Neural cell (in vitro differentiated cells): Measurements from ENCODE around the gene FAM124B. TPM values are rescaled to one million over a fixed set of nuclear protein-coding genes. Genes with fewer than 3 reads are reported as not detected.

Experiments
- H2AFZ ChIP-seq: fragments of 200-600, 300-800 bp; sonication (generic), shearing (Covaris generic); 2 replicates; pipeline ENCODE4 v1.6.0; 2014; ENCODE audit warnings: low read depth, mild to moderate bottlenecking, antibody characterized with exemption, low read length, moderate library complexity
- H3F3A ChIP-seq: fragments of 200-600 bp; shearing (Covaris generic); 2 replicates; pipeline ENCODE4 v1.6.1; 2016; ENCODE audit warnings: mild to moderate bottlenecking, moderate library complexity, mixed read lengths, antibody characterized with exemption, low read length; ENCODE audit not compliant: insufficient read depth, poor library complexity, severe bottlenecking
- H3K27ac ChIP-seq: fragments of 200-600, 300-800 bp; sonication (generic), shearing (Covaris generic); 2 replicates; pipeline ENCODE4 v1.5.1; 2014; ENCODE audit warnings: mild to moderate bottlenecking, low read length, moderate library complexity
- H3K27me3 ChIP-seq: fragments of 300-800, 200-600 bp; sonication (generic), shearing (Covaris generic); 2 replicates; pipeline ENCODE4 v1.6.0; 2014; ENCODE audit warnings: mild to moderate bottlenecking, low read depth, low read length, moderate library complexity; ENCODE audit not compliant: insufficient read depth
- H3K36me3 ChIP-seq: fragments of 300-800, 200-600 bp; sonication (generic), shearing (Covaris generic); 2 replicates; pipeline ENCODE4 v1.5.1; 2014; ENCODE audit warnings: mild to moderate bottlenecking, antibody characterized with exemption, low read length, moderate library complexity; ENCODE audit not compliant: insufficient read depth
- H3K4me2 ChIP-seq: fragments of 300-800, 200-600 bp; sonication (generic), shearing (Covaris generic); 2 replicates; pipeline ENCODE4 v1.6.0; 2014; ENCODE audit warnings: mild to moderate bottlenecking, low read length
- H3K4me3 ChIP-seq: fragments of 300-800, 200-600 bp; sonication (generic), shearing (Covaris generic); 2 replicates; pipeline ENCODE4 v1.5.1; 2014; ENCODE audit warnings: mild to moderate bottlenecking, low read length, moderate library complexity
- H3K79me2 ChIP-seq: fragments of 200-600 bp; shearing (Covaris generic); replicated peaks from 2 replicates; pipeline ENCODE4 v1.6.0; 2014; ENCODE audit warnings: mild to moderate bottlenecking, low read length, moderate library complexity; ENCODE audit not compliant: insufficient read depth
- H3K9ac ChIP-seq: fragments of 300-800, 200-600 bp; sonication (generic), shearing (Covaris generic); 2 replicates; pipeline ENCODE4 v1.6.1; 2016; ENCODE audit warnings: mild to moderate bottlenecking, low read length, mixed read lengths
- H3K9me2 ChIP-seq: fragments of 200-600 bp; shearing (Covaris generic); 2 replicates; pipeline ENCODE4 v1.6.1; 2016; ENCODE audit warnings: mild to moderate bottlenecking, low read length, mixed read lengths; ENCODE audit not compliant: insufficient read depth
- H3K9me3 ChIP-seq: fragments of 200-600, 300-800 bp; sonication (generic), shearing (Covaris generic); 2 replicates; pipeline ENCODE4 v1.6.1; 2016; ENCODE audit warnings: mild to moderate bottlenecking, mixed run types, low read length, moderate library complexity, mixed read lengths
- H4K20me1 ChIP-seq: fragments of 200-600 bp; shearing (Covaris generic); 2 replicates; pipeline ENCODE4 v1.6.1; 2016; ENCODE audit warnings: mild to moderate bottlenecking, mixed run types; ENCODE audit not compliant: insufficient read depth
- EP300 ChIP-seq: fragments of 450-650 bp; conservative IDR thresholded peaks from 2 replicates; pipeline ENCODE4 v1.6.1; 2014; ENCODE audit warnings: antibody characterized with exemption, mild to moderate bottlenecking, moderate library complexity; ENCODE audit not compliant: poor library complexity, severe bottlenecking
- EZH2 ChIP-seq: fragments of 200-600, 300-800 bp; shearing (Covaris generic), sonication (generic); IDR thresholded peaks from 2 replicates; pipeline ENCODE4 v1.6.1; 2014; ENCODE audit warnings: antibody characterized with exemption, low read length, borderline replicate concordance, mild to moderate bottlenecking; ENCODE audit not compliant: insufficient read depth, poor library complexity, severe bottlenecking
- MXI1 ChIP-seq: fragments of 450-650 bp; conservative IDR thresholded peaks from 2 replicates; pipeline ENCODE4 v1.6.1; 2014; ENCODE audit warnings: antibody characterized with exemption, mild to moderate bottlenecking; ENCODE audit not compliant: poor library complexity, severe bottlenecking
- POLR2AphosphoS5 ChIP-seq: IDR thresholded peaks from 2 replicates; pipeline ENCODE4 v1.6.1; 2012
- RAD21 ChIP-seq: fragments of 450-650 bp; conservative IDR thresholded peaks from 2 replicates; pipeline ENCODE4 v1.6.1; 2014; ENCODE audit warnings: antibody characterized with exemption, mild to moderate bottlenecking, moderate library complexity
- SMC3 ChIP-seq: fragments of 450-650 bp; conservative IDR thresholded peaks from 2 replicates; pipeline ENCODE4 v1.6.1; 2014; ENCODE audit warnings: antibody characterized with exemption, mild to moderate bottlenecking, moderate library complexity; ENCODE audit not compliant: poor library complexity
- TAF1 ChIP-seq: IDR thresholded peaks from 2 replicates; pipeline ENCODE4 v1.6.1; 2012; ENCODE audit warnings: low read depth
- polyA plus RNA-seq: library from polyadenylated mRNA; depleted of rRNA; stranded (reverse); fragments of >200 nt; gene quantifications from 2 replicates; pipeline ENCODE4 v1.2.3, GENCODE V29; 2014
- TF ChIP-seq, protein P1 (sequence below): fragments of 450-650 bp; IDR thresholded peaks from 2 replicates; pipeline ENCODE4 v1.5.1; 2014; ENCODE audit warnings: antibody characterized with exemption, mild to moderate bottlenecking, moderate library complexity; ENCODE audit not compliant: poor library complexity, severe bottlenecking
- TF ChIP-seq, protein P2 (sequence below): IDR thresholded peaks from 2 replicates; pipeline ENCODE4 v1.6.1; 2012; ENCODE audit warnings: borderline replicate concordance

FAM124B gene
- polyA plus RNA-seq, 1 donor from 2014 or later, result not detected

DNA sequence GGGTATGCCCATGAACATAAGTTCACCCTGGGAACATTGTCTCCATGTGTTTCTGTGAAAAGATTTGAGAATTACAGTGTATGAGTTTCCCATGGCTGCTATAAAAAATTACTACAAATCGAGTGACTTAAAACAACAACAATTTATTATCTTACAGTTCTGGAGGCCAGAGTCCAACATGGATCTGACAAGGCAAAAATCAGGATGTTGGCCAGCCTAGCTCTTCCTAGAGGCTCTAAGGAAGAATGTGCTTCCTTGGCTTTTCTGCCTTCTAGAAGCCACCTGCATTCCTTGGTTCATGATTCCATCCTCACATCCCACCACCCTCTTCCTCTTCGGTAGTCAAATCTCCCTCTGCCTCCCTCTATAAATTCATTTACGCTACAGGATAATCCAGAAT lies 38.6 kb downstream of the FAM124B start:
- no peak overlapping the region for H3K4me2 ChIP-seq
- H3K4me3 ChIP-seq, result no peak overlapping the region
- no peak overlapping the region for H3K9ac ChIP-seq
- no peak overlapping the region for H2AFZ ChIP-seq
- H3F3A ChIP-seq, result no peaks in the 10 kb centered on the region
- H3K27ac ChIP-seq, result no peak overlapping the region
- H3K36me3 ChIP-seq, result no peaks in the 10 kb centered on the region
- no peaks in the 10 kb centered on the region for H3K27me3 ChIP-seq
- H3K9me3 ChIP-seq, result no peaks in the 10 kb centered on the region
- H3K9me2 ChIP-seq, result no peaks in the 10 kb centered on the region
- H3K79me2 ChIP-seq, result no peaks in the 10 kb centered on the region
- no peaks in the 10 kb centered on the region for H4K20me1 ChIP-seq
- TF ChIP-seq RAD21 (no peak), EZH2 (no peak), POLR2AphosphoS5 (no peak), SMC3 (no peak), MXI1 (no peak), TAF1 (no peak), EP300 (no peak)
- TF ChIP-seq, protein P1, sequence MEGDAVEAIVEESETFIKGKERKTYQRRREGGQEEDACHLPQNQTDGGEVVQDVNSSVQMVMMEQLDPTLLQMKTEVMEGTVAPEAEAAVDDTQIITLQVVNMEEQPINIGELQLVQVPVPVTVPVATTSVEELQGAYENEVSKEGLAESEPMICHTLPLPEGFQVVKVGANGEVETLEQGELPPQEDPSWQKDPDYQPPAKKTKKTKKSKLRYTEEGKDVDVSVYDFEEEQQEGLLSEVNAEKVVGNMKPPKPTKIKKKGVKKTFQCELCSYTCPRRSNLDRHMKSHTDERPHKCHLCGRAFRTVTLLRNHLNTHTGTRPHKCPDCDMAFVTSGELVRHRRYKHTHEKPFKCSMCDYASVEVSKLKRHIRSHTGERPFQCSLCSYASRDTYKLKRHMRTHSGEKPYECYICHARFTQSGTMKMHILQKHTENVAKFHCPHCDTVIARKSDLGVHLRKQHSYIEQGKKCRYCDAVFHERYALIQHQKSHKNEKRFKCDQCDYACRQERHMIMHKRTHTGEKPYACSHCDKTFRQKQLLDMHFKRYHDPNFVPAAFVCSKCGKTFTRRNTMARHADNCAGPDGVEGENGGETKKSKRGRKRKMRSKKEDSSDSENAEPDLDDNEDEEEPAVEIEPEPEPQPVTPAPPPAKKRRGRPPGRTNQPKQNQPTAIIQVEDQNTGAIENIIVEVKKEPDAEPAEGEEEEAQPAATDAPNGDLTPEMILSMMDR, result no peak
- TF ChIP-seq, protein P2, sequence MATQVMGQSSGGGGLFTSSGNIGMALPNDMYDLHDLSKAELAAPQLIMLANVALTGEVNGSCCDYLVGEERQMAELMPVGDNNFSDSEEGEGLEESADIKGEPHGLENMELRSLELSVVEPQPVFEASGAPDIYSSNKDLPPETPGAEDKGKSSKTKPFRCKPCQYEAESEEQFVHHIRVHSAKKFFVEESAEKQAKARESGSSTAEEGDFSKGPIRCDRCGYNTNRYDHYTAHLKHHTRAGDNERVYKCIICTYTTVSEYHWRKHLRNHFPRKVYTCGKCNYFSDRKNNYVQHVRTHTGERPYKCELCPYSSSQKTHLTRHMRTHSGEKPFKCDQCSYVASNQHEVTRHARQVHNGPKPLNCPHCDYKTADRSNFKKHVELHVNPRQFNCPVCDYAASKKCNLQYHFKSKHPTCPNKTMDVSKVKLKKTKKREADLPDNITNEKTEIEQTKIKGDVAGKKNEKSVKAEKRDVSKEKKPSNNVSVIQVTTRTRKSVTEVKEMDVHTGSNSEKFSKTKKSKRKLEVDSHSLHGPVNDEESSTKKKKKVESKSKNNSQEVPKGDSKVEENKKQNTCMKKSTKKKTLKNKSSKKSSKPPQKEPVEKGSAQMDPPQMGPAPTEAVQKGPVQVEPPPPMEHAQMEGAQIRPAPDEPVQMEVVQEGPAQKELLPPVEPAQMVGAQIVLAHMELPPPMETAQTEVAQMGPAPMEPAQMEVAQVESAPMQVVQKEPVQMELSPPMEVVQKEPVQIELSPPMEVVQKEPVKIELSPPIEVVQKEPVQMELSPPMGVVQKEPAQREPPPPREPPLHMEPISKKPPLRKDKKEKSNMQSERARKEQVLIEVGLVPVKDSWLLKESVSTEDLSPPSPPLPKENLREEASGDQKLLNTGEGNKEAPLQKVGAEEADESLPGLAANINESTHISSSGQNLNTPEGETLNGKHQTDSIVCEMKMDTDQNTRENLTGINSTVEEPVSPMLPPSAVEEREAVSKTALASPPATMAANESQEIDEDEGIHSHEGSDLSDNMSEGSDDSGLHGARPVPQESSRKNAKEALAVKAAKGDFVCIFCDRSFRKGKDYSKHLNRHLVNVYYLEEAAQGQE, result no peak

DNA sequence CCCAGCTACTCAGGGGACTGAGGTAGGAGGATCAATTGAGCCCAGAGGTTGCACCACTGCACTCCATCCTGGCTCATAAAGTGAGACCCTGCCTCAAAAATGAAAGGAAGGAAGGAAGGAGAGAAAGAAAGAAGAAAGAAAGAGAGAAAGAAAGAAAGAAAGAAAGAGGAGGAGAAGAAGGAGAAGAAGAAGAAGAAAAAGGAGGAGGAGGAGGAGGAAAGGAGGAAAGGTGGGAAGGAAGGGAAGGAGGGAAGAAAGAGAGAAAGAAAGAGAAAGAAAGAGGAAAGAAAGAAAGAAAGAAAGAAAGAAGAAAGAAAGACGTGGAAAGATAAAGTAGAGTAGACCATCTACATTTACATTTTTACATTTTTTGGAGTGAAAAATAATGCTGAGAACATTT lies 39.8 kb downstream of the FAM124B start:
- Histone ChIP-seq H3K9me3 (no peaks in the 10 kb centered on the region), H3F3A (no peaks in the 10 kb centered on the region), H3K79me2 (no peaks in the 10 kb centered on the region), H3K27ac (no peak overlapping the region), H3K9me2 (no peaks in the 10 kb centered on the region), H3K36me3 (no peaks in the 10 kb centered on the region), H3K27me3 (no peaks in the 10 kb centered on the region), H3K4me2 (no peak overlapping the region), H4K20me1 (no peaks in the 10 kb centered on the region), H3K9ac (no peak overlapping the region), H3K4me3 (no peak overlapping the region), H2AFZ (no peak overlapping the region)
- TF ChIP-seq SMC3, result no peak

DNA sequence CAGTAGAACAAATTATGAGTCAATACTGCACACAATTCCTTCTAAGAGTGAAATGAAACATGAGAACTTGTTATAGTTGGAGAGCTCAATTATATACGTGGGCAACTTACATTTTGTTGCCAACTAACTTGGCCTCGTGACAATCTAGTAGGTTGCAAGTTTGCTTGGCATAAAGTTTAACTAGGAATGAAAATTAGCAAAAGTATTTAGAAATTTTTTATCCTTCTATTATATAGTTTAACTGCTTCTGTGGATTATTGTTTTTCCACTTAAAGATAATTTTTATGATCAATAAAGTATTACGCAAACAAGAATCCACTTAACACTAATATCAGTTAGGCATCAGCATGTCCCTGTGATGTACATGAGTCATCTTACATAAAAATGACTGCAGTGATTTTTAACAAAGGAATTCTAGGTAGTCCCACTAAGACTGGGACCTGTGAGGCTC lies 41.1 kb downstream of the FAM124B start:
- Histone ChIP-seq H2AFZ (no peak overlapping the region), H3F3A (no peaks in the 10 kb centered on the region), H4K20me1 (no peaks in the 10 kb centered on the region), H3K79me2 (no peaks in the 10 kb centered on the region), H3K4me3 (no peak overlapping the region), H3K27ac (no peak overlapping the region), H3K27me3 (no peaks in the 10 kb centered on the region), H3K9ac (no peak overlapping the region), H3K36me3 (no peaks in the 10 kb centered on the region), H3K4me2 (no peak overlapping the region), H3K9me2 (no peaks in the 10 kb centered on the region), H3K9me3 (no peaks in the 10 kb centered on the region)
- TF ChIP-seq SMC3 (no peak), POLR2AphosphoS5 (no peak), TAF1 (no peak), EZH2 (no peak), RAD21 (no peak), EP300 (no peak), MXI1 (no peak)
- TF ChIP-seq, protein P1, result no peak
- TF ChIP-seq, protein P2, result no peak
